Colon (tissue), 2 donors: ENCODE data around the gene CACNA1H.
"Not testable (repeated sequence)": the region's sequence is repeated elsewhere in the genome, so short reads cannot be mapped to it uniquely, and the experiment has no call there.

Experiments used
- FAIRE-seq: peaks from 2 replicates; lab custom pipeline; 2012; peaks lifted over from hg19 to GRCh38; lab: Jason Lieb, UNC
- donor health status: control.
- donor health status: control.

CACNA1H gene

GRCh38 chr16:1193825-1194581 lies 41.1 kb downstream of the CACNA1H start:
- FAIRE-seq: no peak

- no peak for FAIRE-seq
These were observed 41.9 kb downstream of the CACNA1H start for GRCh38 chr16:1194665-1195392.

DNA sequence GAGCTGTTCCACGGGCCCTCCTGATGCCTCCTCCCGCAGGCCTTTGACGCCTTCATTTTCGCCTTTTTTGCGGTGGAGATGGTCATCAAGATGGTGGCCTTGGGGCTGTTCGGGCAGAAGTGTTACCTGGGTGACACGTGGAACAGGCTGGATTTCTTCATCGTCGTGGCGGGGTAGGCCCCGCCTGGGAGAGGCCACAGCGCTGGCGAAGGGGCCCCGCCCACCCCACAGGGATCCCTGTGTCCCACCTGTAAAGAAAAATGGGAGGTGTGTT lies 42.4 kb downstream of the CACNA1H start:
- FAIRE-seq: no peak

- no peak for FAIRE-seq
These were observed 43.6 kb downstream of the CACNA1H start for GRCh38 chr16:1196494-1196893.

GRCh38 chr16:1197237-1197866 lies 44.4 kb downstream of the CACNA1H start:
- no peak for FAIRE-seq

GRCh38 chr16:1198194-1198593 lies 45.3 kb downstream of the CACNA1H start:
- no peak for FAIRE-seq

DNA sequence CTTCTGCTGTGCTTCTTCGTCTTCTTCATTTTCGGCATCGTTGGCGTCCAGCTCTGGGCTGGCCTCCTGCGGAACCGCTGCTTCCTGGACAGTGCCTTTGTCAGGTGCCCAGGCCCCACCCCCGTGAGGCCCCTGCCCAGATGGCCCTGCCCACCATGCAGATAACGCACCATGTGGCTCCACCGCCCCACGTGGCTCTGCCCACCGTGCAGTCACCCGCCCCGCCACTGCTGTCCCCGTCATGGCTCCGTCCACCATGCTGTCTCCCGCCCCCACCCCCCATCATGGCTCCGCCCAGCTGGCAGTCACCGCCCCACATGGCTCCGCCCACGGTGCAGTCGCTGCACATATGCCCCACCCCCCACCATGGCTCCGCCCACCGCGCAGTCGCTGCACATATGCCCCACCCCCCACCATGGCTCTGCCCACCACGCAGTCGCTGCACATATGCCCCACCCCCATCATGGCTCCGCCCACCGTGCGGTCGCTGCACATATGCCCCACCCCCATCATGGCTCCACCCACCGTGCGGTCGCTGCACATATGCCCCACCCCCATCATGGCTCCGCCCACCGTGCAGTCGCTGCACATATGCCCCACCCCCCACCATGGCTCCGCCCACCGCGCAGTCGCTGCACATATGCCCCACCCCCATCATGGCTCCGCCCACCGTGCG lies 45.9 kb downstream of the CACNA1H start:
- not testable (repeated sequence) for FAIRE-seq

DNA sequence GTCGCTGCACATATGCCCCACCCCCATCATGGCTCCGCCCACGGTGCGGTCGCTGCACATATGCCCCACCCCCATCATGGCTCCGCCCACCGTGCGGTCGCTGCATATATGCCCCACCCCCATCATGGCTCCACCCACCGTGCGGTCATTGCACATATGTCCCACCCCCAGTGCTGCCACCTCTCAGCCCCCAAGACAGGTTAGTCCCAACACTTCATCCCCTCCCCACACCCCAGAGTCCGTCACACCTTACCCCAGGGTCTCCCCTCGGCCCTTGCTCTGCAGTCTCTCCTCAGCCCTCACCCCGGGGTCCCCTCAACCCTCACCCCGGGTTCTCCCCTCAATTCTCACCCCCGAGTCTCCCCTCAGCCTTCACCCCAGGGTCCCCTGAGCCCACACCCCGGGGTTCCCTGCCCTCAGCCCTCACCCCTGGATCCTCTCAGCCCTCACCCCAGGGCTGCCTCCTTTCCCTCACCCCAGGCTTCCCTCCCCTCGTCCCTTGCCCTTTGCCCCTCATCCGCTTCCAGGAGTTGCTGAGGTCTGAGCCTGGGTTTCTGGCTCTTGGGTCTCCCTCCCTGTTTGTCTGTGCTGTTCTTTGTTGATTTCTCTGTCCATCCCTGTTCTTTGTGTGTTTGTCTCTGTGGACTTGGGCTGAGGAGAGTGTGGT lies 46.6 kb downstream of the CACNA1H start:
- FAIRE-seq: no peak

DNA sequence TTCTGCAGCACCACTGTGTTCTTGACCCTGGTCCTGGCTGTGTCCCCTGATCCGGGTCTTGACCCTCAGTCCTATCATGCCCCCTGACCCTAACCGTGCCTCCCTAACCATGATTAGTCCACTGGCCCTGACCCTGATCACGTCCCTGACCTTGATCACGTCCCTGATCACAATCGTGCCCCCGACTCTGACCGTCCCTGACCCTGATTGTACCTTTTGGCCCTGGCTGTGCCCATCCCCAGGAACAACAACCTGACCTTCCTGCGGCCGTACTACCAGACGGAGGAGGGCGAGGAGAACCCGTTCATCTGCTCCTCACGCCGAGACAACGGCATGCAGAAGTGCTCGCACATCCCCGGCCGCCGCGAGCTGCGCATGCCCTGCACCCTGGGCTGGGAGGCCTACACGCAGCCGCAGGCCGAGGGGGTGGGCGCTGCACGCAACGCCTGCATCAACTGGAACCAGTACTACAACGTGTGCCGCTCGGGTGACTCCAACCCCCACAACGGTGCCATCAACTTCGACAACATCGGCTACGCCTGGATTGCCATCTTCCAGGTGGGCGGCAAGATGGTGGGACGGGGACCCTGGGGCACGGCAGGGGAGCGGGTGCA lies 47.2 kb downstream of the CACNA1H start:
- no peak for FAIRE-seq

GRCh38 chr16:1201444-1201843 lies 48.5 kb downstream of the CACNA1H start:
- FAIRE-seq: no peak

DNA sequence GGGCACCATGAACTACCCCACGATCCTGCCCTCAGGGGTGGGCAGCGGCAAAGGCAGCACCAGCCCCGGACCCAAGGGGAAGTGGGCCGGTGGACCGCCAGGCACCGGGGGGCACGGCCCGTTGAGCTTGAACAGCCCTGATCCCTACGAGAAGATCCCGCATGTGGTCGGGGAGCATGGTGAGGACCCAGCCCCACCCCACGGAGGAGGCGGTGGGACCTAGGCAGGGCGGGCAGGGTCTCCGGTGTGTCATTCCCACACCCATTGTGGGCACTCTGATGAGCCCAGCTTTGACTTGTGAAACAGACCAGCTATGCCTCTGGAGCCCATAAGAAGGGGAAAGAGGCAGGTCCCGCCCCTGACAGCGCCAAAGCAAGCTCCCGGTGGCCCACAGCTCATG lies 49.4 kb downstream of the CACNA1H start:
- no peak for FAIRE-seq

GRCh38 chr16:1204933-1205332 lies 52.0 kb downstream of the CACNA1H start:
- no peak for FAIRE-seq

DNA sequence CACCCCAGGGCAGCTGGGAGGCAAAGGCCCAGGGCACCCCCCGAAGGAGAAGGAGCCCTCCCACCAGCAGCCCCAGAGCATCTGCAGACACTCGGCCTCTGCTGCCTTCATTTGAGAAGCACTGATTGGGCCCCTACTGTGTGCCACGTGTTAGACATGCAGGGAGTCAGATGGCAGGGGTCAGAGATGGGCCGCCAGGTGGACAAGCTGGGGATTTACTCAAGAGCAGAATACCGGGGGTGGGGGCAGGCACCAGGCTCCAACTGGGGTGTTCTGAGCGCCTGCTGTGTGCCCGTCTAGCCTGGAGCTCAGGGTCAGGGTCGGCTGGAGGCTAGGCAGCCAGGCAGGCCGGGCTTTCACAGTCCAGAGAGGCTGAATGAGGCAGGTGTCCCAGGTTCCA lies 53.4 kb downstream of the CACNA1H start:
- FAIRE-seq: no peak

DNA sequence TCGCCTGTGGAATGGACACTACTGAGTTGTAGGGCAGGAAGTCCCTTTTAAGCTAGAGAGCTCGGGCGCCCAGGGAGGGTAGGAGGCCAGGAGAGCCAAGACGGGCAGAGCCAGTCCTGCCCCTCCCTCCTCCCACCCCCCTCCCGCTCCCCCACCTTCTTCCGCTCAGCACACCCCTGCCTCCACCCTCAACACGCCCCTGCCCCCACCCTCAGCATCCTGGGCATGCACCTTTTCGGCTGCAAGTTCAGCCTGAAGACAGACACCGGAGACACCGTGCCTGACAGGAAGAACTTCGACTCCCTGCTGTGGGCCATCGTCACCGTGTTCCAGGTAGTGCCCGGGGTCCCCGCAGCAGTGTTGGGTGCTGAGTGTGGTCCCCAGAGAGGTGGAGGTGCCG lies 53.9 kb downstream of the CACNA1H start:
- FAIRE-seq: no peak

GRCh38 chr16:1208239-1208830 lies 55.4 kb downstream of the CACNA1H start:
- no peak for FAIRE-seq

GRCh38 chr16:1209081-1209480 lies 56.2 kb downstream of the CACNA1H start:
- FAIRE-seq: no peak

- no peak for FAIRE-seq
These were observed 57.6 kb downstream of the CACNA1H start for GRCh38 chr16:1210461-1210860.

- FAIRE-seq: no peak
These were observed 58.8 kb downstream of the CACNA1H start for GRCh38 chr16:1211451-1212268.

- FAIRE-seq: no peak
These were observed 59.8 kb downstream of the CACNA1H start for GRCh38 chr16:1212616-1213194.

DNA sequence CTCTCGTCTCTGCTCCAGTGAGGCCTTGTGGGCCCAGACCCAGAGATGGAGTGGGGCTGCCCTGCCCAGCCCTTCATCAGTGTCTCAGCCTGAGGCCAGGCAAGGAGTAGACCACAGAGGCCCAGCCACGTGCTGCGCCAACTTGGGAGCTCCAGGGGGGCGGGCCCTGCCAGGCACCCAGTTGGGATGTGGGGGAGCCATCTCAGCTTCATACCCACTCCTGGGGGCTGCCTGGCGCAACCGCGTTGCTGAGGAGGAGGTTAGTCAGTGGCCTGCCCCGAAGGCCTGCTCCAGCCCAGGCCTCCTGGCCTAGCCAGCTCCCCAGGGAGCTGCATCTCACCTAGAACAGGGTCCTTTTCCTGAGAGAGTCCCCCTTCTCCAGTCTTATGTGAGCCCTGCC lies 60.3 kb downstream of the CACNA1H start:
- no peak for FAIRE-seq
